Keratinocyte (primary cell): Measurements from ENCODE around the gene ZFP62. TPM values are rescaled to one million over a fixed set of nuclear protein-coding genes. Genes with fewer than 3 reads are reported as not detected.

Source experiments
- DNase-seq: peaks from one replicate; pipeline ENCODE4 v3.0.0-alpha.2; 2011; ENCODE audit warnings: low read depth, missing footprints, low spot score
- FAIRE-seq: peaks from 2 replicates; lab custom pipeline; 2011; peaks lifted over from hg19 to GRCh38; lab: Jason Lieb, UNC
- H2AFZ ChIP-seq: 2 replicates; pipeline ENCODE4 v1.6.0; 2012; ENCODE audit warnings: low read length, control low read depth, inconsistent platforms; ENCODE audit not compliant: control insufficient read depth
- H3K27ac ChIP-seq: 2 replicates; pipeline ENCODE4 v1.5.1; 2011; ENCODE audit warnings: low read length; ENCODE audit not compliant: control insufficient read depth, insufficient read depth
- H3K27me3 ChIP-seq: 3 replicates; pipeline ENCODE4 v1.6.0; 2011; ENCODE audit warnings: low read length; ENCODE audit not compliant: control insufficient read depth, insufficient read depth; ENCODE audit errors: extremely low read depth
- H3K36me3 ChIP-seq, 2 experiments: 2 replicates in 1 of 2; 3 replicates in 1 of 2; pipeline ENCODE4 v1.5.1; 2011; ENCODE audit warnings: low read length in 2 of 2, mild to moderate bottlenecking in 1 of 2; ENCODE audit not compliant: control insufficient read depth in 2 of 2, insufficient read depth in 2 of 2; ENCODE audit errors: extremely low read depth in 1 of 2
- H3K4me1 ChIP-seq: 3 replicates; pipeline ENCODE4 v1.5.1; 2011; ENCODE audit warnings: low read length; ENCODE audit not compliant: control insufficient read depth, insufficient read depth; ENCODE audit errors: extremely low read depth
- H3K4me2 ChIP-seq: 3 replicates; pipeline ENCODE4 v1.6.0; 2011; ENCODE audit warnings: low read depth, low read length; ENCODE audit not compliant: control insufficient read depth, insufficient read depth; ENCODE audit errors: extremely low read depth
- H3K4me3 ChIP-seq, 3 experiments: fragments of 200-600 bp in 1 of 3; sonication (generic) in 1 of 3; 2 replicates in 2 of 3; 3 replicates in 1 of 3; pipeline ENCODE4 v1.5.1; 2011 to 2016; ENCODE audit warnings: low read length in 3 of 3, mild to moderate bottlenecking in 3 of 3, control low read depth in 2 of 3, inconsistent platforms in 1 of 3, low read depth in 1 of 3, mixed read lengths in 1 of 3, mixed run types in 1 of 3, moderate library complexity in 1 of 3; ENCODE audit not compliant: control insufficient read depth in 2 of 3, insufficient read depth in 2 of 3; ENCODE audit errors: extremely low read depth in 1 of 3
- H3K79me2 ChIP-seq: 2 replicates; pipeline ENCODE4 v1.6.0; 2012; ENCODE audit warnings: low read length; ENCODE audit not compliant: control insufficient read depth, insufficient read depth
- H3K9ac ChIP-seq: 3 replicates; pipeline ENCODE4 v1.6.0; 2011; ENCODE audit warnings: low read length; ENCODE audit not compliant: control insufficient read depth, insufficient read depth; ENCODE audit errors: extremely low read depth
- H3K9me1 ChIP-seq: 3 replicates; pipeline ENCODE4 v1.6.0; 2011; ENCODE audit warnings: low read length; ENCODE audit not compliant: control insufficient read depth, insufficient read depth; ENCODE audit errors: extremely low read depth
- H3K9me3 ChIP-seq: 2 replicates; pipeline ENCODE4 v1.5.1; 2012; ENCODE audit warnings: low read depth, low read length; ENCODE audit not compliant: control insufficient read depth
- H4K20me1 ChIP-seq: 3 replicates; pipeline ENCODE4 v1.6.0; 2011; ENCODE audit warnings: low read length; ENCODE audit not compliant: control insufficient read depth, insufficient read depth; ENCODE audit errors: extremely low read depth
- EZH2 ChIP-seq: IDR thresholded peaks from one replicate; pipeline ENCODE4 v1.6.1; 2012; ENCODE audit warnings: inconsistent platforms, mild to moderate bottlenecking, low read length, moderate library complexity
- dilution Hi-C: fragments of 300-500 bp; cut with MboI; formaldehyde crosslinking; loops from one replicate; pipeline ENCODE4 v1.7.0; 2020; ENCODE audit warnings: low sequenced_read_pairs; ENCODE audit not compliant: extremely low pct_ligation_motif_present
- polyA plus RNA-seq, 5 experiments: library from polyadenylated mRNA; depleted of rRNA in 3 of 5; stranded (reverse) in 3 of 5; stranded (forward) in 1 of 5; unstranded in 1 of 5; fragments of >200 nt; gene quantifications; 1 replicate in 1 of 5; 2 replicates in 3 of 5; 3 replicates in 1 of 5; pipeline versions ENCODE4 v1.2.1 to v1.2.3, GENCODE V29; 2011 to 2012; ENCODE audit warnings: missing spikeins in 2 of 5, low read depth in 1 of 5, low replicate concordance in 1 of 5
- TF ChIP-seq, protein P1 (sequence below), 3 experiments: IDR thresholded peaks in 1 of 3; conservative IDR thresholded peaks in 1 of 3; optimal IDR thresholded peaks in 1 of 3; 2 replicates in 2 of 3; 3 replicates in 1 of 3; pipeline versions ENCODE3 to v1.5.1; 2011; ENCODE audit warnings: low read length in 3 of 3, mild to moderate bottlenecking in 3 of 3, moderate library complexity in 2 of 3, control low read depth in 1 of 3, inconsistent platforms in 1 of 3; ENCODE audit not compliant: insufficient read depth in 2 of 3; ENCODE audit errors: extremely low read depth in 1 of 3

ZFP62 gene
- polyA plus RNA-seq, 1 donor (not counting 4 experiments of a cell fraction or from before 2014, with no cell fraction given) = 21.5 TPM

DNA sequence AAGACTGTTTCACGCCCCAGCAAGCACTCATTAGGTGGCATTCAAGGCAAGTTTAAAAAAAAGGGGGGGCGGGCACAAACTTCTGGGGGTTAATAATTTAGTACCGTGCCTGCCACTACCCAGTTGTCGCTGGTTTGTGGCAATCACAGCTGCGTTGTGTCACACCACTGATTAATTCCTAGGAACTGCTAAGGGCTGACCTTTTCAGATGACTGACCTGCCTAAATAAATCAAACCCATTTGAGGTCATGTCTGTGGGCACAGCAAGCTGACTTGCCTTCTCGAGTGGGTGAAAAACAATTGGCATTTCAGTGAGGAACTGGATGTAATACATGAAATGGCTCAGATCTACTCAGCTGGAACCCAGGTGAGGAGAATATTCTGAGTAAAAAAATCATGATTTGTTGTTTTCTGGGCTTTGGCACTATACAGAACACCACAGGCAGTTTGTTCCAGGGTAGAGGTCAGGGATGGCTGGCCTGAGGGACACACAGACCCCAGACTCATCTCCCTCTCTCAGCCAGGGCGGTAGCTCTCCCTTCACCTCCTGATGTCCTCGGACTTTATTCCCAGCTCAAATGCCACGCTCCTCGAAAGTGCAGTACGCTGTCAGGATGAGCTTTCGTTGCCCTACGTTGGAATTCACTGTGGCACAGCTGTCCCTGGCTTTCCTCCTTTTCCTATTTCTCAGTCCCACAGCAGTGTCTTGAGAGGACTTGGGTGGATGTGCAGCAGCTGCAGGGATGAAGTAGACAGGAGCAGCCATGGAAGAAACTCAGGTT is 43.0 kb downstream of the ZFP62 start:
- dilution Hi-C loops = no loop called here
- H3K9me1 ChIP-seq = no peaks in the 10 kb centered on the region
- H3K9ac ChIP-seq = no peak overlapping the region
- no peaks in the 10 kb centered on the region for H4K20me1 ChIP-seq
- H3K4me2 ChIP-seq = no peak overlapping the region
- no peaks in the 10 kb centered on the region for H3K9me3 ChIP-seq
- no peaks in the 10 kb centered on the region for H3K36me3 ChIP-seq
- TF ChIP-seq, protein P1, sequence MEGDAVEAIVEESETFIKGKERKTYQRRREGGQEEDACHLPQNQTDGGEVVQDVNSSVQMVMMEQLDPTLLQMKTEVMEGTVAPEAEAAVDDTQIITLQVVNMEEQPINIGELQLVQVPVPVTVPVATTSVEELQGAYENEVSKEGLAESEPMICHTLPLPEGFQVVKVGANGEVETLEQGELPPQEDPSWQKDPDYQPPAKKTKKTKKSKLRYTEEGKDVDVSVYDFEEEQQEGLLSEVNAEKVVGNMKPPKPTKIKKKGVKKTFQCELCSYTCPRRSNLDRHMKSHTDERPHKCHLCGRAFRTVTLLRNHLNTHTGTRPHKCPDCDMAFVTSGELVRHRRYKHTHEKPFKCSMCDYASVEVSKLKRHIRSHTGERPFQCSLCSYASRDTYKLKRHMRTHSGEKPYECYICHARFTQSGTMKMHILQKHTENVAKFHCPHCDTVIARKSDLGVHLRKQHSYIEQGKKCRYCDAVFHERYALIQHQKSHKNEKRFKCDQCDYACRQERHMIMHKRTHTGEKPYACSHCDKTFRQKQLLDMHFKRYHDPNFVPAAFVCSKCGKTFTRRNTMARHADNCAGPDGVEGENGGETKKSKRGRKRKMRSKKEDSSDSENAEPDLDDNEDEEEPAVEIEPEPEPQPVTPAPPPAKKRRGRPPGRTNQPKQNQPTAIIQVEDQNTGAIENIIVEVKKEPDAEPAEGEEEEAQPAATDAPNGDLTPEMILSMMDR (optimal IDR thresholded peaks at IDR 0.05 in 1 of 3, IDR thresholded peaks at IDR 0.05 in 1 of 3, conservative IDR thresholded peaks at IDR 0.05 in 1 of 3; ENCODE audit: extremely low read depth in 1 of 3, insufficient read depth in 2 of 3, low read length in 3 of 3) = no peak
- no peak for TF ChIP-seq EZH2
- no peak overlapping the region for H3K27ac ChIP-seq
- no peaks in the 10 kb centered on the region for H3K79me2 ChIP-seq
- DNase-seq = no peak
- no peak overlapping the region for H3K4me3 ChIP-seq
- no peaks in the 10 kb centered on the region for H3K27me3 ChIP-seq
- FAIRE-seq = no peak
- H3K4me1 ChIP-seq = no peaks in the 10 kb centered on the region
- H2AFZ ChIP-seq = no peak overlapping the region

DNA sequence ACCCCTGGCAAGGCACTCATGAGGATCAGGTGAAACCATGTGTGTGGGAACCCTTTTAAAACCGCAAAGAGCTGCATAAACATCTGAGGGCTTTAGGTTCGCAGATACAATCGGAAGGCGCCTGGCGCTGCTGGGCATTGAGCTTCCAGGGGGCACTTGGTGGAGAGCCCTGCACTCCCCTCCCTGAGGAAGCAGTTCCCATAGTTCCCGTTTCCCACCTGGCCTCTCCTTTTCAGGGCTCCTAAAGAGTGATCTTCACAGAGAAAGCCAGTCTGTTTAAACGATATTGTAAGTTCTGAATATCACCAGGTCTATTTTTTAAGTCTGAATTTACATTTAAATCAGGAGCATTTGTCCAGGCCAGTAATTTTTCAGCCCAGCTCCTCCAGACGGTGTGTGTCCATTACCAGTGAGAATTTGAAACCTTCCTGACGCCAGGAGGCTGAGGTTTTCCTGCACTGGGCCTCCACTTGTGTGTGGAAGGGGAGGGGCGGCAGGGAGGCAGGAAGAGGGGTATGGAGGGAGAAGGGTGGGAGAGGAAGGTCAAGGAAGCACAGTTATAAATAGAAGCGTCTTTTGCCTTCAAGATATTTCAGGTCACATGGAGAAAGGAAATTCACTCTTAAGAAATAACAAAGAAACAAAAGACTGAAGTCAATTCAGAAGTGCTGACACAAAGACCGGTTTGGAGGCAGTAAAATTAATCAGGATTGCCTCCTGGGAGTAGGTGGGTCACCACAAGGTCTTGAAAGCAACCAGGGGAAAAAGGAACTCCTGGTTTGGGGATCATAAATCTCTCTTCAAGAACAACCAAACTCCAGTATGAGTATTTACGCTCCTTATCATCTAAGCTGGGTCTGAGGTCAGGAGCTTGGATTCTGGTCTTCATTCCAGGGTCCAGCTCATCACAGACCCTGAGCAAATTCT is 44.2 kb downstream of the ZFP62 start:
- Histone ChIP-seq H3K27ac (no peak overlapping the region), H3K4me2 (no peak overlapping the region), H3K4me1 (peaks cover 5% of the 10 kb centered on the region), H3K4me3 (no peak overlapping the region), H3K9me3 (no peaks in the 10 kb centered on the region), H2AFZ (no peak overlapping the region), H3K9me1 (no peaks in the 10 kb centered on the region), H3K36me3 (no peaks in the 10 kb centered on the region), H3K9ac (no peak overlapping the region), H3K79me2 (no peaks in the 10 kb centered on the region), H3K27me3 (no peaks in the 10 kb centered on the region), H4K20me1 (no peaks in the 10 kb centered on the region)
- TF ChIP-seq, protein P1 (optimal IDR thresholded peaks at IDR 0.05 in 1 of 3, IDR thresholded peaks at IDR 0.05 in 1 of 3, conservative IDR thresholded peaks at IDR 0.05 in 1 of 3; ENCODE audit: extremely low read depth in 1 of 3, insufficient read depth in 2 of 3, low read length in 3 of 3) = no peak
- TF ChIP-seq EZH2 = no peak
- dilution Hi-C loops = no loop called here
- FAIRE-seq = no peak
- no peak for DNase-seq
